Erythroblast (primary cell): ENCODE results near the gene WNT7A.
"Not testable (repeated sequence)": the region's sequence is repeated elsewhere in the genome, so short reads cannot be mapped to it uniquely, and the experiment has no call there.

ENCODE experiments used
- DNase-seq, 2 experiments: peaks; one replicate each; lab custom pipeline; 2025; lab: John Stamatoyannopoulos, UW
- GATA1 ChIP-seq: IDR thresholded peaks from 2 replicates; pipeline ENCODE4 v1.6.1; 2011; ENCODE audit warnings: low read depth, mild to moderate bottlenecking, control low read depth, low read length, moderate library complexity
- POLR2A ChIP-seq: IDR thresholded peaks from 2 replicates; pipeline ENCODE4 v1.6.1; 2011; ENCODE audit warnings: mild to moderate bottlenecking, low read length

The WNT7A gene

DNA sequence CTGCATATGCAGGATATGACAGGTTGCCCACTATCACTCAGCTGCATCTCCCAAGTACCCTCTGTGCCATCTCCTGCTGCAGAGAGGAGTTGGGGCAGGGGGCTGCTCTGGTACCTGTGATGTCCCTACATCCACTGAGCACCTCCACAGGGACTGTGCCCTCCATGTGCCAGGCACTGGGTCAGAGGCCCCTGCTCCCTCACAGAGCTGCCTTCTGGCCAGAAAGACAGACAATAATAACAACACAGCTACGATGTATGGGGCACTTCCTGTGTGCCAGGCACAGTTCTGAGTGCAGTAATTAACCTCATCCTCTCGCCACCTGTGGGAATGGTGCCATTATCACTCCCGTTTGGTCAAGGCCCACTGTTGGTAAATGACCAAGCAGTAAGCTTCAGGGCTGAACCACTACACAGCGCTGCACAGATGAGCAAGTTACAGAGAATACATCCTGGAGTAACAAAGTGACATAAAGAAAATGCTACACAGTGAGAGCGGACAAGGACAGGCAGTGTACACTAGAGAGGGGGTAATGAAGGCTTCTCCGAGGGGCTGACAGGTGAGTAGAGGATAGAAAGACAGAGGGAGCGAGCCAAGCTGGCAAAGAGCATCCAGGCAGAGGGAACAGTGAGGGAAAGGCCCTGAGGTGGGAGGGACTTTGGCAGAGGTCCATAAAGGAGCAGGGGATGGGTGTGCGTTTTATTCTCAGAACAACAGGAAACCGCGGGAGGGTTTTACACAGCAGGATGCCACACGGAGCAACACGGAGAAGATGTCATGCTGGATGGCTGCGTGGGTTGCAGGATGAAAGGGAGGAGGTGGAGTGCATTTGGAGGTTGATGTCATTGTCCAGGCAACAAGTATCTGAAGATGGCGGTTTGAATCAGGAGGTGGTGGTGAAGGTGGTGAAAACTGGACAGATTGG lies 13.6 kb downstream of the WNT7A start:
- no peak for DNase-seq
- TF ChIP-seq POLR2A (no peak), GATA1 (no peak)

DNA sequence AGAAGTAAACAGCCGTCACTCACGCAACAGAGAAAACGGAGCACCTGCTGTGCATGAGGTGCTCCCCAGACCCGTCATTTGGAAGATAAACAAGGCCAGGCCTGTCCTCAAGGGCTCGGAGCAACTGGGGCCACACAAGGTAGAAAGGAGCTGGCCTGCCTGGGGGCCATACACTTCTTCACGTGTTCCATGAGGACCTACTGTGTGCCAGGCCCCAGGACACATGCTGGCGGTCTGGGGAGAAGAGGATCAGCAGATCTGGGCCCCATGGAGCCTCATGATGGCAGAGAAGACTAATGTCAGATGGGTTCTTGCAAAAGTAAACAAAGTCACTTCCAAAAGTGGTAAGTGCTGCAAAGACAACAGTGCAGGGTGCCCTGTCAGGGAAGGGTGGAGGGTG lies 14.3 kb downstream of the WNT7A start:
- TF ChIP-seq POLR2A (no peak), GATA1 (no peak)
- DNase-seq, result no peak

DNA sequence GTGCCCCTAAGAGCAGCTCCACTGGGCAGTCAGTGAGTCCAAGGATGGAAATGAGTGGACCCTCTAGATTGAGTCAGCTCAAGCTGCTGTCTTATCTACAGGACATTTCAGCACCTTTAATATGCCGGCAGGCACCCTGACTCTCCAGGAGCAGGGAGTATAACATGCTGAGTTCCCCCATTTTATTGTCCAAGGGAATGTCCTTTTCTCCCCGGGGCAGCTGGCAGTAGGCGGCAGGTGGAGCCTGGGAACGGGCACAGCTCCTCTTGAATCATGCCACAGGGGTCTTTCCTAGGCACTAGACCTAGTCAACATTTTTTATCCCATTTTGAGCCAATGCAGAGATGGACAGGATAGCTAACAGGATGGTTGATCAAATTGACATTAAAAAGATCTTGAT lies 14.8 kb downstream of the WNT7A start:
- no peak for TF ChIP-seq GATA1
- no peak for TF ChIP-seq POLR2A
- no peak for DNase-seq

DNA sequence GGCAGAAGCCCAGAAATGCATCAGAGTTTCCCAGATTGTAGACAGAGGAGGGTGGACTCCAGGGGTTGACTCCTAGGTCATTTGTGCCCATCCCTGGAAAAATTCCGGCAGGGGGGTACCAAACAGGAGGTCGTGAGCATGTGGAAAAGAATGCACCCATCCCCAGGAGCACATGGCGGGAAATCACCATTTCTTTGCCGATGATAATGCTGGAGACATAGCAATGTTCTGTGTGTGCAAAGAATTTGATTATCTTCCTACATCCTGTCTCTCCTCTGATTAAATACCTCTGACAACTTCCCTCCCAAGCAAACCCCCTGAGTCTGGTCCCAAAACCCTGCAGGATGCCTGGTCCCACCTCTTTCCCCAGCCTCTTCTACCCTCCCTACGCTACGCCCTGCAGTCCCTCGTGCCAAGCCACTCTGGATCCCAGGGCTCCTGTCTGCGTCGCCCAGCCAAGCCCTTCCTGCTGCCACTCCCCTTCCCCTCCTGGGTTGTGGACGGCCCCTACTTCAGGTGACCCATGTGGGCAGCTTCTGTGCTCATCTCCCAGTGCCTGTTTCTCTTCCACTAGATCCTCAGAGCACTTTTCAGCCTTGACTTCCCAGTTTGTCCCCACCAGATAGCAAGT lies 15.8 kb downstream of the WNT7A start:
- TF ChIP-seq GATA1 (no peak), POLR2A (no peak)
- no peak for DNase-seq

DNA sequence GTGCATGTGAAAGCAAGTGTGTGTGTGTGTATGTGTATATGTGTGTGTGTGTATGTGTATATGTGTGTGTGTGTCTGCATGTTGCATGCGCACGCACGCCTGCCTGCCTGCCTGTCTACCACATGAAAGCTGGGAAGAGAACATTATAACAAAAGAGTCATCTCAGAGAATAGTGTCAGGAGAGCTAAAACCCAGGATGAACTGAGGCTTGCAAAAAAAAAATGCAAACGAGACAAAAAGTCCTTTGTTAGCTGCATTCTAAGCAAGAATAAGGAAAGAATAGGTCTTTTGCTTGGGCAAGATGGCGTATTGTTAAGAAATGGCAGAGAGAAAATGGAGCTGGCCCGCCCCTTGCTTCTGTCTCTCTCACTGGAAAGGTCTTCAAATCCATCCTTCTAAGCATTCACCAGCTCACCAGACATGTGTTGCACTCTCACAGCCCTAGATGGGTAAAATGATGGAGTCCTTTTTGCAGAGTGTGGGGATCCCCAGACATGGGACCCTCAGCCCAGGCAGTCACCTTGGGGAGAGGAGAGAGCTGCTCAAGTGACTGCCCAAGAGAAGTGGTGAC lies 16.4 kb downstream of the WNT7A start:
- TF ChIP-seq GATA1, result no peak
- TF ChIP-seq POLR2A, result no peak
- no peak for DNase-seq

DNA sequence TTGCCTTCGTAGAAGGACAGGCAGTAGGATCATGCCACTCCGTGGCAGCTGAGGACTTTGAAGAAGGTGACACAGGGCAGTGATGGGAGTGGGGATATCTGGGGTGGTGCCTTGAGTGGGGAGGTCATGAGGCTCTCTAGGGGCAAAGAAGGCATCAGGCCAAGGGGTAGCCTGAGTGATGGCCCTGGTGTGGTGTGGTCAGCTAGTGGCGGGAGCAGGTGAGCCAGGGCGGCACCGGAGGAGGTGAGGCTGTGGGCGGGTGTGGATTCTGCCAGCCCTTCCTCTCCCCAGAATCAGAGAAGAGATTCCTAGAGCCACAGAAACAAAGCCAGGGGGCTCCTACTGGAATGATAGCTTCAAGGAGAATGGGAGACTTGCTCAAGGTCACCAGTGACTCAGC lies 18.4 kb downstream of the WNT7A start:
- no peak for TF ChIP-seq POLR2A
- TF ChIP-seq GATA1, result no peak
- DNase-seq, result no peak

DNA sequence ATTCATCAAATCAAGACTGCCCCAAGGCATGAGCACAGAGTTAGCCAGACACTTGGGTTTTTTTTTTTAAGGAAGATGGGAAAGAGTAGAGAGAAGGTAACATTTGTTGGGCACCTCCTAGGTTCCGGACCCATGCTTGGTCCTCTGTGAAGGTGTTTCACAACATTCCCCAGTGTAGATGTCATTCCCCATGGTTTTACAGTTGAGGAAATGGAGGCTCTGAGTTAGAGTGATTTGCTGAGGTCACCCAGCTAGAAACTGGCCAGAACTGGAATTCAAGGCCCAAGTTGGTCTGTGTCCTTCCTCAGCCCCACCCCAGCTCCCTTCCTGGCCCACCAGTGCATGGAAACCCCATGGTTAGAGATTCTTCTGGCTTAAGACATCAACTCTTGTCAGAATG lies 19.9 kb downstream of the WNT7A start:
- TF ChIP-seq GATA1 (no peak), POLR2A (no peak)
- no peak for DNase-seq

DNA sequence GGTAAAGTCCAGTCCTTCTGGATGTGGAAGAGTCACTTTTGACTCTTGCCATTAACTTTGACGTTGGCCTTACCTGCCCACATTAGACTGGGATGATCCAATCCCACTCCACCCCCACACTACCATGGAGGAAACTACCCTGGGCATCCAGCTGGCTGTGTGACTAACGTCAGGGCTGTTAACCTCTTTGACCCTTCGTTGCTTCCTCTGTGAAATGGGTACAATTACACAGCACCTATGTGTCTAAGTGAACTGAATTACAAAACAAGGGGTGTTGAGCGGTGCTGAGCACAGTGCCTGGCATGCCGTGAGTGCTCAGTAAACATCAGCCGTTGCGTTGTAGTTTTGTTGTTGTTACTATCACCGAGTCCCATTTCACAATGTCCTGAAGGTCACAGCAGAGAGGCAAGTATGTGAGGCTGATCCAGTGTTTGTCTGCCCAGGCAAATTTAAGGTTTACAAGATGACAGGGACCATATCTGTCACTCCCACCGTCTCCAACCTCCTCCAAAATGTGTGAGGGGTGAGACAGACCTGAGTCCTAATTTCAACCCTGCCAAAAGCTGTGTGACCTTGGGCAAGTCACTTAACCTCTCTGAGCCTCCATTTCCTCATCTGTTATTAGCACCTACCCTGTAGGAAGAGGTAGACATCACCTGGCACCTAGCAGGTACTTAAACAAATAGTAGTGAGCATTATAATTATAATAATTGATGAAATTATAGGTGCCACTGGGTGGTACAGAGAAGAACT lies 20.9 kb downstream of the WNT7A start:
- DNase-seq, result no peak
- no peak for TF ChIP-seq GATA1
- no peak for TF ChIP-seq POLR2A

DNA sequence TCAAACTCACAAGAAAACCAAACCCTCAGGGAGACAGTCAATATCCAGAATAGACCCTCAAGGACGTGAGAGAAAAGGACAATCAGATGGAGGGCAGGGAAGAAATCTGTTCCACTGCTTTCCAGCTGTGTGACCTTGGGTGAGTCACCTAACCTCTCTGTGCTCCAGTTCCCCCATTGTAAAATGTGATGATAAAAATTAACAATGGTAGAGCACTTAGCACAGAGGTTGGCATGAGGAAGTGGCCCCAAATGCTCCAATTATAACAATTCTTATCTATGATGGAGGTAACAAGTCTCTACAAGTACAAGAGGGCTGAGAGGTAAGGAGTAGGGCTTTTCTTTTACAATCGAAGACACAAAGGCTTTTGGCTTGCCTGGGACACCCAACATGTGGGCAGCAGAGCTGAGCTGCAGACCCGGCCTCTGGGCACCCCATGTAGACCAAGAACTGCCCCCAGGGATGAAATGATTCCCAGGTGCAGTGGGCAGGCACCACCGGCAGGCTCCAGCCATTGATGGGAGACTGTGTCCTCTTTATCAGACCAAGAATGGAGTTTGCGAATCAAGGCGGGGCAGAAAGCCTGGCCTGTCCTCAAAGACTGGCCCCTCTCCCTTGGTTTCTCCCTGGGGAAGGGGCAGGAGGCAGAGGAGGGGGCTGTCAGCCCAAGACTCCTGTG lies 22.0 kb downstream of the WNT7A start:
- no peak for DNase-seq
- no peak for TF ChIP-seq GATA1
- no peak for TF ChIP-seq POLR2A

DNA sequence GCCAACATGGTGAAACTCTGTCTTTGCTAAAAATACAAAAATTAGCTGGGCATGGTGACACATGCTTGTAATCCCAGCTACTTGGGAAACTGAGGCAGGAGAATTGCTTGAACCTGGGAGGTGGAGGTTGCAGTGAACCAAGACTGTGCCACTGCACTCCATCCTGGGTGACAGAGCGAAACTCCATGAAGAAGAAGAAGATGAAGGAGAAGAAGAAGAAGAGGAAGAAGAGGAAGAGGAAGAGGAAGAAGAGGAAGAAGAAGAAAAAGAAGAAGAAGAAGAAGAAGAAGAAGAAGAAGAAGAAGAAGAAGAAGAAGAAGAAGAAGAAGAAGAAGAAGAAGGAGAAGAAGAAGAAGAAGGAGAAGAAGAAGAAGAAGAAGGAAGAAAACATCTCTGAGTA lies 23.2 kb downstream of the WNT7A start:
- DNase-seq, result not testable (repeated sequence)

DNA sequence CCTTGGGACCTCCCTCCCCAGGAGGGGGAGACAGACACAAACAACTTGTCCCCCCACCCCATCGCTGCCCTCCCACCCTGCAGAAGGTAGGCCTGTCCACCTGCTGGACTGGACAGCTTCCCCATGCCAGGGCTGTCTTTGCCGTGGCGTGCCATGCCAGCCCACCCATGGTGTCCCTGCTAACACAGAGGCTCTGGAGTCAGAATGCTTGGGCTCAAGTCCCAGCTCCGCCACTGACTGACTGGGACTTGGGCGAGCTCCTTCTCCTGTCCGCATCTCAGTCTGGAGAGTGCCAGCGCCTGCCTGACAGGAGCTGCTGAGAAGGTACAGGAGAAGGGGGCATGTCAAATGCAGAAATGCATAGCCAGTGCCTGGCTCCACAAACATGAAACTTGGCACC lies 23.9 kb downstream of the WNT7A start:
- no peak for DNase-seq
- TF ChIP-seq POLR2A, result no peak
- TF ChIP-seq GATA1, result no peak

DNA sequence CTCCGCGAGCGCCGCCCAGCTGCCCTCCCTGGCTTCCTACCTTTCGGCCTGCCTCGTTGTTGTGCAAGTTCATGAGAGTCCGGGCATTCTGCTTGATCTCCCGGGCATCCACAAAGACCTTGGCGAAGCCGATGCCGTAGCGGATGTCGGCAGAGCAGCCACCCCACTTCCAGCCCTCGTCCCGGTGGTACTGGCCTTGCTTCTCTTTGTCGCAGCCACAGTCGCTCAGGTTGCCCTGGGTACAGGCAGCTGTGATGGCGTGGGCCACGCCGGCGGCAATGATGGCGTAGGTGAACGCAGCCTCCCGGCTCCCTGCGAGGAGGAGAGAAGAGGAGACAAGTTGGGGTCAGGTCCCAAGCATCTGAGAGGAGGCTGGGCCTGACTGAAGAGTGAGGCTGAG lies 25.4 kb downstream of the WNT7A start:
- DNase-seq, result no peak
- TF ChIP-seq POLR2A (no peak), GATA1 (no peak)

DNA sequence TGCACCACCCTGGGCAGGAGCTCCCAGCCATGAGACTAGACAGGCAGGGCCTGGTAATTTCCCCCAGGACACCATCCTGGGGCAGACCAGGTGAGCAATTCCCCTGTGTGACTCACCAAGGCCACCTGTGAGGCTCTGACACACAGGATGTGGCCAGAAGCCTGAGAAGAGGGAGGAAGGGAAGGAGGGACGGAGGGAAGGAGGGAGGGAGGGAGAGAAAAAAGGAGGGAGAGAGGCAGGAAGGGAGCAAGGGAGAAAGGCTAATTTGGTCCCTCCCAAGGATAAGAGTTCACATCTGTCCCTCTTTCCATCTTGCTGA lies 25.9 kb downstream of the WNT7A start:
- DNase-seq, result no peak
- TF ChIP-seq POLR2A, result no peak
- no peak for TF ChIP-seq GATA1

DNA sequence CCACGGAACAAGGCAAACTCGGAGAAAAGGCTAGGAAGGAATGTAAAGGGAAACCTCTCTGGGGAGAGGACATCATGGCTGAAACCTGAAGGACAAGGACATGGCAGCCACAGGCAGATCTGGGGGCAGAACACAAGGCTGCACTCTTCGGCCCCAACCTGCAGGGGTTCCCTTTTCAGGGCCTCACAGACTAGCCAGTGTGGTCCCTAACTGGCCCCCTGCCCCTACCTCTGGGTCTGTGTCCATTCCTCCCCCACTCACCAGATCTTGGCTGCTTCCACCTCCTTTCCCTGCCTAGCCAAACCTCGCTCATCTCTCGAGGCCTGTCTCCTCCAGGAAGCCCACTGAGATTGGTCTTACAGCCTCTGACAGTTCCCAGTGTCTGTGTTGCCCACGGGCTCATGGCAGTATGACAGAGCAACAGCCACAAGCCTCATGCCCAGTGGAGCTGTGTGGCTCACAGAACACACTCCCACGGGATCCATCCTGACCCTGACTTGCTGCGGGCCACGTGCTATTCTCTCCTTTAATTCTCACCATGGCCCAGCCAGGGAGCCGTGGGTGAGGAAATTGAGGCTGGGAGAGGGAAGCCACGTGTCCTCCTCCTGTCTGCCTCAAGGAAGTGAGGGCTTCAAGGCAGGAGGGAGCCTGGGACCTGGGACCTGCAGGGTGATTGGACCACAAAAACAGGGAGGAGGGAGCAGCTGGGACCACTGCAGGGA lies 26.5 kb downstream of the WNT7A start:
- no peak for DNase-seq
- no peak for TF ChIP-seq POLR2A
- TF ChIP-seq GATA1, result no peak
